DOHH2 (cell line): Measurements from ENCODE around the gene RAPGEF5.

Source experiments
- H3F3A ChIP-seq: fragments of 200-600 bp; sonication (generic), shearing (Covaris generic); 2 replicates; pipeline ENCODE4 v1.6.0; 2016; ENCODE audit warnings: antibody characterized with exemption, mild to moderate bottlenecking; ENCODE audit not compliant: control insufficient read depth, insufficient read depth
- H3K27ac ChIP-seq: fragments of 200-600 bp; sonication (generic); 2 replicates; pipeline ENCODE4 v1.5.1; 2014; ENCODE audit warnings: low read depth, mild to moderate bottlenecking, low read length, moderate library complexity
- H3K27me3 ChIP-seq: fragments of 200-600 bp; sonication (generic); 2 replicates; pipeline ENCODE4 v1.6.1; 2014; ENCODE audit warnings: mild to moderate bottlenecking, low read length, mixed read lengths; ENCODE audit not compliant: control insufficient read depth
- H3K36me3 ChIP-seq: fragments of 200-600 bp; sonication (generic); 2 replicates; pipeline ENCODE4 v1.6.1; 2014; ENCODE audit warnings: mild to moderate bottlenecking, low read length, moderate library complexity, mixed read lengths; ENCODE audit not compliant: control insufficient read depth
- H3K4me1 ChIP-seq: fragments of 200-600 bp; sonication (generic); 2 replicates; pipeline ENCODE4 v1.6.1; 2014; ENCODE audit warnings: mild to moderate bottlenecking, low read length, mixed read lengths; ENCODE audit not compliant: control insufficient read depth
- H3K4me2 ChIP-seq: fragments of 200-600 bp; sonication (generic); 2 replicates; pipeline ENCODE4 v1.6.0; 2014; ENCODE audit warnings: mild to moderate bottlenecking, low read length, moderate library complexity
- H3K4me3 ChIP-seq: fragments of 200-600 bp; sonication (generic); 2 replicates; pipeline ENCODE4 v1.5.1; 2014; ENCODE audit warnings: mild to moderate bottlenecking, low read length, mixed read lengths
- H3K79me2 ChIP-seq: fragments of 200-600 bp; sonication (generic); 2 replicates; pipeline ENCODE4 v1.6.1; 2014; ENCODE audit warnings: mild to moderate bottlenecking, low read length, mixed read lengths; ENCODE audit not compliant: control insufficient read depth
- H3K9me2 ChIP-seq: fragments of 200-600 bp; sonication (generic); replicated peaks from 2 replicates; pipeline ENCODE4 v1.6.1; 2014; ENCODE audit warnings: mild to moderate bottlenecking, low read length, mixed read lengths; ENCODE audit not compliant: control insufficient read depth
- H3K9me3 ChIP-seq: fragments of 200-600 bp; sonication (generic); 2 replicates; pipeline ENCODE4 v1.6.1; 2014; ENCODE audit warnings: antibody characterized with exemption, low read length, mixed read lengths; ENCODE audit not compliant: control insufficient read depth, insufficient read depth
- H4K20me1 ChIP-seq: fragments of 200-600 bp; sonication (generic); 2 replicates; pipeline ENCODE4 v1.6.0; 2014; ENCODE audit warnings: low read depth, mild to moderate bottlenecking, antibody characterized with exemption, low read length, moderate library complexity; ENCODE audit not compliant: control insufficient read depth, insufficient read depth
- EZH2phosphoT487 ChIP-seq: fragments of 200-600 bp; sonication (generic); IDR thresholded peaks from 2 replicates; pipeline ENCODE4 v1.6.1; 2017; ENCODE audit warnings: borderline replicate concordance, mild to moderate bottlenecking, antibody characterized with exemption, low read length, moderate library complexity, mixed read lengths
- TF ChIP-seq, protein P1 (sequence below): fragments of 200-600 bp; sonication (generic); IDR thresholded peaks from one replicate; pipeline ENCODE4 v1.5.1; 2014; ENCODE audit warnings: antibody characterized with exemption, mild to moderate bottlenecking, low read depth, low read length; ENCODE audit not compliant: poor library complexity, severe bottlenecking

RAPGEF5 gene

DNA sequence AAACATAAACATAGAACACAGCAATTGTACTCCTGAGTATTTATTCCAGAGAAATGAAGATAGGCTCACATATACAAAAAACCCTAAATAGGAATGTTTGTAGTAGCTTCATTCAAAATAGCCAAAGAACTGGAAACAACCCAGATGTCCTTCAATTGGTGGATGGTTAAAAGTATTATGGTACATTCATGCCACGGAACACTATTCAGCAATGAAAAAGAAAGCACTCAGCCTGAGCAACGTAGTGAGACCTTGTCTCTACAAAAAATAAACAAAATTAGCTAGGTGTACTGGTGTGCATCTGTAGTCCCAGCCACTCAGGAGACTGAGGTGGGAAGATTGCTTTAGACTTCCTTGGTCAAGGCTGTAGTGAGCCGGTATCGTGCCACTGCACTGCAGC lies 94.4 kb downstream of the RAPGEF5 start:
- TF ChIP-seq EZH2phosphoT487 = no peak
- TF ChIP-seq, protein P1, sequence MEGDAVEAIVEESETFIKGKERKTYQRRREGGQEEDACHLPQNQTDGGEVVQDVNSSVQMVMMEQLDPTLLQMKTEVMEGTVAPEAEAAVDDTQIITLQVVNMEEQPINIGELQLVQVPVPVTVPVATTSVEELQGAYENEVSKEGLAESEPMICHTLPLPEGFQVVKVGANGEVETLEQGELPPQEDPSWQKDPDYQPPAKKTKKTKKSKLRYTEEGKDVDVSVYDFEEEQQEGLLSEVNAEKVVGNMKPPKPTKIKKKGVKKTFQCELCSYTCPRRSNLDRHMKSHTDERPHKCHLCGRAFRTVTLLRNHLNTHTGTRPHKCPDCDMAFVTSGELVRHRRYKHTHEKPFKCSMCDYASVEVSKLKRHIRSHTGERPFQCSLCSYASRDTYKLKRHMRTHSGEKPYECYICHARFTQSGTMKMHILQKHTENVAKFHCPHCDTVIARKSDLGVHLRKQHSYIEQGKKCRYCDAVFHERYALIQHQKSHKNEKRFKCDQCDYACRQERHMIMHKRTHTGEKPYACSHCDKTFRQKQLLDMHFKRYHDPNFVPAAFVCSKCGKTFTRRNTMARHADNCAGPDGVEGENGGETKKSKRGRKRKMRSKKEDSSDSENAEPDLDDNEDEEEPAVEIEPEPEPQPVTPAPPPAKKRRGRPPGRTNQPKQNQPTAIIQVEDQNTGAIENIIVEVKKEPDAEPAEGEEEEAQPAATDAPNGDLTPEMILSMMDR = no peak
- no peak overlapping the region for H3K4me2 ChIP-seq

DNA sequence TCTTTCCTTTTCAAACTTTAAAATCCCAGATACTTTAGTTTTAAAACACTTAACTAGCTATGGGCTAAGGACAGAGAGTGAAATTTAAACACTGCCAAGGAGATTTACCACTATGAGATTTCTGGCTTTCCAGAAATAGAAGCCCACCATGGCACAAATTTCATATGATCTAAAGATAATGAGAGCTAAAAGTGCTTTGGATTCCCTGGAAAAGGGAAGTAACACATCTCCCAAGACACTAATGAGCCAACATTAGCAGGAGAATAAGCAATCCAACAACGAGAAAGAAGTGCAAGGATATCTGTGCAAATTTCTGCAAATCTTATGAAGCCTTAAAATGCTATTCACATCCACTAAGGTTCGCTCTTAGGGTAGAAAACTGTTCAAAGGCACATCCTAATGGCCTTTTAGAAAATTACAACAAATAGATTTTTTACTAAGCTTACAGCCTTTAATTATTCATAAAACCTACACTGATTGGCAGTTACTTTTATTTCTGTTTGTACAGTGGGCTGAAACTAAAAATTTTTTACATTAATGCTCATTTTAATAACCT lies 100.3 kb downstream of the RAPGEF5 start:
- Histone ChIP-seq H3K9me3 (no peaks in the 10 kb centered on the region), H3F3A (peaks cover 53% of the 10 kb centered on the region), H3K4me3 (no peak overlapping the region), H3K36me3 (peaks cover 98% of the 10 kb centered on the region), H4K20me1 (peaks cover 4% of the 10 kb centered on the region; the same call in 1 of the 2 replicates), H3K27me3 (no peaks in the 10 kb centered on the region), H3K4me1 (no peaks in the 10 kb centered on the region), H3K27ac (no peak overlapping the region), H3K9me2 (no peaks in the 10 kb centered on the region), H3K79me2 (peaks cover 93% of the 10 kb centered on the region), H3K4me2 (no peak overlapping the region)
- TF ChIP-seq, protein P1 = no peak
- TF ChIP-seq EZH2phosphoT487 = no peak

More for the DNA sequence above, 94.4 kb downstream of the RAPGEF5 start:
- H3K9me3 ChIP-seq = no peaks in the 10 kb centered on the region
- peaks cover 95% of the 10 kb centered on the region for H3K36me3 ChIP-seq
- no peaks in the 10 kb centered on the region for H3K4me1 ChIP-seq
- no peaks in the 10 kb centered on the region for H3K27me3 ChIP-seq
- H3K79me2 ChIP-seq = peaks cover 93% of the 10 kb centered on the region
- no peaks in the 10 kb centered on the region for H3K9me2 ChIP-seq
- no peak overlapping the region for H3K27ac ChIP-seq
- peaks cover 80% of the 10 kb centered on the region for H3F3A ChIP-seq
- no peaks in the 10 kb centered on the region for H4K20me1 ChIP-seq
- no peak overlapping the region for H3K4me3 ChIP-seq

DNA sequence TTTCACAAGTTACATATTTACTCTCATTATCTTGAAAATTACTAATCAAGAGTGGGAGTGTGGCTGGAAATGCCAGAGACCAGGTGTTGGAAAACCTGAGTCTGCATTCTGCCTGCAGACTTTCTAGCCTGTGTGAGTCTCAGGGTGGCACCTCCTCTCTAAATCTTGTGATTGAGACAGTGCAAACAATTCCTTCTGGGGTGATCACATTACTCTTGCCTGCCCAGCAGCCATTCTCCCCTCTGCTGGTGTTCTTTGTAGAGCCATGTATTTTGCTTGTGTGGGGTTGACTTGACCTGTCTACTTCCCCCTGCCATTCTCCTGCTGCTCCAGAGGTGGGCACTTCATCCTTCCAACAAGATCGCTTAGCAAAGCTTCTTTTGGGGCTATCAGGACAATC lies 101.1 kb downstream of the RAPGEF5 start:
- H3K79me2 ChIP-seq = peaks cover 90% of the 10 kb centered on the region
- H3K27ac ChIP-seq = no peak overlapping the region
- peaks cover 97% of the 10 kb centered on the region for H3K36me3 ChIP-seq
- TF ChIP-seq, protein P1 = no peak
- peaks cover 50% of the 10 kb centered on the region for H3F3A ChIP-seq
- H4K20me1 ChIP-seq = peaks cover 7% of the 10 kb centered on the region
- H3K4me2 ChIP-seq = no peak overlapping the region
- H3K9me3 ChIP-seq = no peaks in the 10 kb centered on the region
- H3K9me2 ChIP-seq = no peaks in the 10 kb centered on the region
- no peaks in the 10 kb centered on the region for H3K27me3 ChIP-seq
- no peaks in the 10 kb centered on the region for H3K4me1 ChIP-seq
- no peak overlapping the region for H3K4me3 ChIP-seq
